ENCODE measurements around the gene LILRB2.
"Not testable (repeated sequence)": the region's sequence is repeated elsewhere in the genome, so short reads cannot be mapped to it uniquely, and the experiment has no call there.

The LILRB2 gene

DNA sequence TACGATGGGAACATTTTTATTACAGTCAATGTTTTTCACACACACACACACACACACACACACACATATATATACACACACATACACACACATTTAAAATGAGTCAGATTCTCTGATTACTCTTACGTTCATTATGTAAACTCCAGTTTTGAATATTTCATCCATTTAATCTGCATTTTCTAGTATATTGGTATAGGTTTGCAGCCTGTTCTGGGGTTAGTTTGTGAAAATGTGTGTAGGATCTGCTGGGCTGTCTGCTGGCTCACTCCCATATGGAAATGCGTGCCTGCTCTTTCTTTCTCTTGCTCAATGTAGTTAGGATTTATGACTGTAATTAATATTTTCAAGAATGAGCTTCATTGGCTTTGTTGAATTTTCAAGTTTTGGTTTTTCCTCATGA lies 7.1 kb downstream of the LILRB2 start:
- no peak for DNase-seq (ENCODE audit: low read depth in 3 of 3)

GRCh38 chr19:54272181-54272580 lies 8.7 kb downstream of the LILRB2 start:
- DNase-seq (ENCODE audit: low read depth in 3 of 3): not testable (repeated sequence)

DNA sequence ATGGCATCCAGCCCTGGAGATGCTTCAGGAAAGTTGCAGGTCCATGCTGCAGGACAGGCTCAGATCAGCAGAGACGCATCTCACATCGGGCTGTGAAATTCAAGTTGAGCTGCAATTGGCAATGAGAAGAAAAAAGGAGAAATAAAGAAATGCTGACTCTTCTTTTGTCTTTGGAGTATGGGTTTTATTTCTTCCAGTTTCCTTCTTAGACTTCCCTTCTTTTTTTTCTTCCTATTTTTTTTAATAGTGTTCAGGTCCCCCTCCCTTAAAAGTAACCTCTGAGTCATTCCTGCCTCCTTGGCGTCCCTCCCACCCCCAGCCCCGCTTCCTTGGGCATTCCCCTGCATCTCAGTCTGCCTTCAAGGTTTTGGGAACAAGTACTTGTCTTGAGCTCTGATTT lies 9.3 kb downstream of the LILRB2 start:
- DNase-seq (ENCODE audit: low read depth in 3 of 3): not testable (repeated sequence)

DNA sequence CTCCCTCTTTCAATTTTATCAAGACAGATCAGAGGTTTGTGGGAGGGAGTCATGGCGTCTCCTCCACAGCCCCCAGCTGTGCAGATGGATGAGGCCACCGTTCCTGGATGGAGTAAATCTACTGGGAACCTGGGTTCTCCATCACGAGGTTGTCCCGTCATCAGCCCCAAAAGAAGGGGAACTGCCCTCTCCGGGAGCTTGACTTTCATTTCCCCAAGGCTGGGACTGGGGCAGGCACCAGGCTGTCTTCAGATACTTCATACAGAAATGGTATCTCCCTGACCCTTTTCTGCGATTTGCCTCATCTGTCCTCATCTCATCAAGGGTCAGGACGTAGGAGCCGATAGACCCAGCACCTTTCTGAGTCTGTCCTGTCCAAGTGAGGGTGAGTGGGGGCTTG lies 9.8 kb downstream of the LILRB2 start:
- DNase-seq (ENCODE audit: low read depth in 3 of 3): no peak

GRCh38 chr19:54268936-54269335 lies 12.0 kb downstream of the LILRB2 start:
- no peak for DNase-seq (ENCODE audit: low read depth in 3 of 3)

GRCh38 chr19:54266133-54266532 lies 14.8 kb downstream of the LILRB2 start:
- DNase-seq (ENCODE audit: low read depth in 3 of 3): peak; percentile 55 to 74 (median 71)

GRCh38 chr19:54262470-54262869 lies 18.4 kb downstream of the LILRB2 start:
- DNase-seq (ENCODE audit: low read depth in 3 of 3): no peak

DNA sequence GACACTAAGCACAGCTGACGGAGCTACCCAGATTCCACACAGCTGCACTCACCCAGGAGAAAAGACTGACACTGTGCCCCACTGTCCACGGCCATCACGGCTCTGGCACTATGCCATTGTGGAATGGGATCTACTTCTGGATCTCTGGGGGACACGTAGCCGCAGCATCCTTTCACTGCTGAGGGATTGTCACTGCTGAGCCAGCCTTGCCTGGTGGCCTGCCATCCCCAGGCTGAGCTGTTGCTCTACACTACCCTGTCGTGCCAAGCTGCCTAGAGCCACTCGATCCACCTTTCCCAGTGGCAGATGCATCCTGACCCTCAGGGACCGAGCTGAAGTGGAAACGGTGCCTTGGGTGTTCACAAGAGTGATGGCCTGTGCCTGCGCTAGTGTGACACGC lies 18.8 kb downstream of the LILRB2 start:
- DNase-seq (ENCODE audit: low read depth in 3 of 3): no peak

DNA sequence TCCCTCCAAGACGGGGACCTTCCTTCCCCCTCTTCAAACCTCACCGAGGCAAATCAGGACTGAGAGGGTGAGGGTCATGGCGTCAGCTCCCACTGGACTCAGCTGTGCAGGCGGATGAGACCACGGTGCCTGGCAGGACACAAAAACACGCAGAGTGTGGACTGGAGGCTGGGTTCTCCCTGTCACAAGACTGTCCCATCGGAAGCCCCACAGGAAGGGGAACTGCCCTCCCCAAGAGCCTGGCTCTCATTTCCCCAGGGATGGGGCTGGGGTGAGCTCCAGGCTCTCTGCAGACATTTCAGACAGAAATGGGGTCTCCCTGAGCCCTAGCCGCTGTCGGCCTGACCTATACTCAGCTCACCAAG lies 23.8 kb downstream of the LILRB2 start, which contains the start of gene LILRB5:
LILRB5 (minus strand) TSS at position 158 of the 365 bp plus-strand sequence; CDS start at position 78, 80 bp downstream.
- no peak for DNase-seq (ENCODE audit: low read depth in 3 of 3)

- DNase-seq (ENCODE audit: low read depth in 3 of 3): no peak
Measured at GRCh38 chr19:54256250-54257115, 24.4 kb downstream of the LILRB2 start.

DNA sequence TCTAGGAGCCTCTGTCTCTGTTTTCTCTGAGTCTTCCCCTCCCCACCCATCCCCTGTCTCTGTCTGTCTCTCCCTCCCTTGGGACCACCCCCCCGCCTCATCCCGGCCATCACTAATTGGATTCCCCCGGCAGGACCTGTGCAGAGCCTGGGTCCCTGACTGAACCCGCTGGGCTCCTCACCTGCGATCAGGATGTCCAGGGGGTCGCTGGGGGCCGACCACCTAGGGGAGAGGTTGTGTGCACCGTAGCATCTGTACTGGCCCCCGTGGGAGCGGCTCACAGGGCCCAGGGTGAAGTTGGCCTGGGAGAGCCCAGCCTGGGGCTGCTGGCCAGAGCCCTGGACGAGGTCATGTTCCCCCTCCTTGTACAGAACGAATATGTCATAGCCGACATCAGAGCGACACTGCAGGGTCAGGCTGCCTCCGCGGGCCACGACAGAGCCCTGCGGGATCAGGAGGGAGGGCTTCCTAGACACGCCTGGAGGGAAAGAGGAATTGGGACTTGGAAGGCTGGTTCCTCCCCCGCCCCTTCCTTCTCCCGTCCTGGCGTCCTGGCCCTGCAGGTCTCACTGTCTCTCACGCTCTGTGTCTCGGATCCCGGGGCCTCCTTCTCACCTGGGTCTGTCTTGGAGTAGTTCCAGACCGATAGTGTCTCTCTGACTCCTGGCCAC lies 25.7 kb downstream of the LILRB2 start:
- no peak for DNase-seq (ENCODE audit: low read depth in 3 of 3)

GRCh38 chr19:54254195-54254906 lies 26.6 kb downstream of the LILRB2 start:
- DNase-seq (ENCODE audit: low read depth in 3 of 3): no peak

DNA sequence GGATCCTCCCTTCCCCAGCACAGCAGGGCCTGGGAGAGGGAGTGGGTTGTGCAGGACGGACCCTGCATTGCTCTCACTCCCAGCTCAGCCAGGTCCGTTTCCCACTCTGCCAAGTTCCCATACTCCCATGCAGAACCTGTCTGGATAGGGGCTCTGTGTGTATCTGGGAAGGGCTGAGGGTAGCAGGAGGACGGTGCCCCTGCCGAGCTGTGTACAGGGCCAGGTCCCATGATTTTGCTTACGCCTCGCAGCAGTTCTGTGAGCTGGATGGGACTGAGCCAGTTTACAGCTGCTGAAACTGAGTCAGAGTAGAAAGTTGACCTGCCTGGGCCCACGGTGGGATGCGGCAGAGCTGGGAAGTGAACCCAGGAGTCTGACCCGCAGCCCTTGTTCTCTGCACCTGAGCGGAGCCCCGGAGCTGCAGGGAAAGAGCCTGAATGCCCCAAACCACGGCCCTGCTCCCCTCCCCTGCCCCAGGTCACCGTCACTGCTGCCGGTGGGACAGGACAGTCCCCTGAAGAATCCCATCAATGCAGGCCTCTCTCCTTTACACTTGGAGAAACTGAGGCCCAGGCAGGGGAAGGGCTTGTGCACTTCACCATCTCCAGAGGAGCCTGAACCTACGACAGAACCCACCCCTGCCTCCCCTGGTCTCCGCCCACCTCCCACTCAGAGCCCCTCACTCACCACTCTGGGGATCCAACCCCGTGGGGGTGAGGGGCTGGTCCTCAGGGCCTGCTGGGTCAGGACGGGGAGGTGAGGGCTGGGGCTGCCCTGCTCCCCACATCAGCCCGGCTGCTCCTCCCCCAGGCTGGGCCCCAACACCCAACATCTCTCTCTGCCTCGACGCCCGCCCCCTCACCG lies 27.3 kb downstream of the LILRB2 start:
- DNase-seq (ENCODE audit: low read depth in 3 of 3): no peak

GRCh38 chr19:54252845-54253244 lies 28.1 kb downstream of the LILRB2 start:
- no peak for DNase-seq (ENCODE audit: low read depth in 3 of 3)

GRCh38 chr19:54252243-54252642 lies 28.7 kb downstream of the LILRB2 start:
- no peak for DNase-seq (ENCODE audit: low read depth in 3 of 3)

DNA sequence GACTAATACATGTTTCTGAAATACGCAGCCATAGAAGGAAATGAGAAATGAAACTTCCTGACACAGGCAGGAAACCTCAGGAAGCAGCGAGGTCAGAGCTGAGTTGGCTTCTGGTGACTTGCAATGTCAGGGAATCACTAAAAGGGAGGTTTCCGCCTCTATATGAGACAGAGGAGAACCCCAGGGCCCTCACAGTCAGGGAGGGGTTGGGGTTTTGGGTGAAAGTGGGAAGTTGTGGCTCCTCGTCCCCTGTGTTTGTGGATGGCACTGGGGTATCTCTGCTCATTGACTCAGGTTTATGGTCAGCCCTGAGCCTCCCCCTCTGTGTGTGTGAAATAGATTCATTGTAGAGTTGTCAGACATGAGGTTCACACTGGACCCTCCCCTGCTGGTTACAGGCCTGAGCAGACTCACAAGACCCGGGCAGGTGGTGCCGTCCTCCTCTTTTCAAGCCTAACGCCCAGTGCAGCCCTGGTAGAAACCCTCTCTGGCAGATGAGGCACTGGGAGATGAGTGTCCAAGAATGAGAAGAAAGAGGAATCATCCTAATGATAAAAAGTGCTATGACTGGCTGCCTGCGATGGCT lies 32.8 kb downstream of the LILRB2 start:
- peak; percentile 13 to 46 (median 21) for DNase-seq (ENCODE audit: low read depth in 3 of 3)

- DNase-seq (ENCODE audit: low read depth in 3 of 3): no peak
Measured at GRCh38 chr19:54247106-54247930, 33.6 kb downstream of the LILRB2 start.

- DNase-seq (ENCODE audit: low read depth in 3 of 3): no peak
Measured at GRCh38 chr19:54245936-54246335, 35.0 kb downstream of the LILRB2 start.

DNA sequence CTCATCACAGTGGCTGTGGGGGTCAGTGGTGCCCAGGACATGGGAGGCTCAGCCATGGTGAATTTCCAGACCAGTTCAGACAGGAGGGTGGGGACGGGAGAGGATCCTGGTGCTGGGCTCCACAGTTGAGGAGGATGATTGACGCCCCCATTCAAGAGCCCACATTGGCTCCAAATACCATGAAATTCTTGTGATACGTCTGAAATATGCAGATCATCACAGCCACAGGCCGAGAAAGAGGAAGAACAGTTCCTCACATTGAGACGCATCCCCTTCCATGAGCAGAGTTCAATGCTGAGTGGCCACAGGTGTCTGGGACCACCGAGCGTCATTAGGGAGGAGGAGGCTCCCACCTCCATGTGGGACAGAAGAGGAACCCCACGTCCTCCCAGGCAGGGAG lies 37.1 kb downstream of the LILRB2 start:
- not testable (repeated sequence) for DNase-seq (ENCODE audit: low read depth in 3 of 3)

GRCh38 chr19:54242646-54243045 lies 38.3 kb downstream of the LILRB2 start, which contains the start of gene LILRA6:
TSS of gene LILRA6 (minus strand) at chr19:54242790.
- DNase-seq (ENCODE audit: low read depth in 3 of 3): not testable (repeated sequence)

Data from stimulated activated CD4-positive, alpha-beta T cell treated with anti-CD3 and anti-CD28 coated beads, TNF-alpha, amount 100 ng/mL, for 48 hours (primary cell).